ENCODE data around the gene PEX14.

Gene PEX14

DNA sequence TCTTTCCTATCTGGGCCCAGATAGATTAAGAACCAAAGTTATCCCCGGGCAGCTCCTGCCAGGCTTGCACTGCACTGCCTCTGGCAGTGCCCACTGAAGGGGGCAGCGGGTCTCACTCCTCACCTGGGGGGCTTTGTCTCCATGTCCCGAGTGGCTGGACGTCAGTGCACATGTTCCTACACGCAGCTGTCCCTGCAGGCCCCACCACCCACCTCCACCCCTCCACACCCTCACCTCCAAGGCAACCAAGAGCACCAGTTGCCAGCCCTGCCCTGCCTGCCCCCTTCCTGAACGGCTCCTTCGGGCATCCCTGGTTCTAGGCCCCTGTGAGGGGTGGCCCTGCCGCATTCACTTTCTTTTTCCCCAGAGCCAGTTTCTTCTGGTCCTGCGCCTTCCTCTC is 147.2 kb downstream of the PEX14 start:
- DNase-seq: no peak

DNA sequence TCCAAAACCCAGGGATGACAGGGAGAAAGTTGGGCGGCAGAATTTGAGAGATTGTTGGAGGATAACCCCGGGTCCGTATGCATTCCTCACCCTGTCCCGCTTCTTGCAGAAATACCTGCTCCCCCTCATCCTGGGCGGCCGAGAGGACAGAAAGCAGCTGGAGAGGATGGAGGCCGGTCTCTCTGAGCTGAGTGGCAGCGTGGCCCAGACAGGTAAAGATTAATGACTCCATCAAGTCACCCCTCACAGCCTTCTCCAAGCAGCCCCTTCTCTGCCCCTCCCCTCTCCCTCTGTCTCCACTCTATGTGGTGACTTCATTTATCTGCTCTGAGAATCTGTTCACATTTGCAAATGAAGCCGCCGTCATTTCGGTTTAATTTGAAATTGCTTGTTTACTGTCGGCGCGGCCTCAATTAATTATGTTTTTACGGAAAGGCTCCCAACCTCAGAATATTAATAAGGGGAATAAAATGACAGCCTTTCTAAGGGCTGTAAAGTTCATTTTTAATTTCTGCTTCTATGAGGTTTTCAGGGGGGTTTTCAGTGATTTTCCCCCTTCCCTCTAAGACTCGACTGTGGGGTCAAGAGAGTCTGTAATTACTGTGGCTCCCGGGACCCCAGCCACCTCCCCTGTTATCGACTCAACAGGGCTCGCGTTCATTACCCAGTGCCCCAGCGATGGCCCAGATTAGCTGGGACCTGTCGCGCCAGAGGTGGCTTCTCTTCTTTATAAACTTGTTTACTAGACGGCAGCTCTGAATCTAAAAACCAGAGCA is 148.3 kb downstream of the PEX14 start:
- DNase-seq: no peak

DNA sequence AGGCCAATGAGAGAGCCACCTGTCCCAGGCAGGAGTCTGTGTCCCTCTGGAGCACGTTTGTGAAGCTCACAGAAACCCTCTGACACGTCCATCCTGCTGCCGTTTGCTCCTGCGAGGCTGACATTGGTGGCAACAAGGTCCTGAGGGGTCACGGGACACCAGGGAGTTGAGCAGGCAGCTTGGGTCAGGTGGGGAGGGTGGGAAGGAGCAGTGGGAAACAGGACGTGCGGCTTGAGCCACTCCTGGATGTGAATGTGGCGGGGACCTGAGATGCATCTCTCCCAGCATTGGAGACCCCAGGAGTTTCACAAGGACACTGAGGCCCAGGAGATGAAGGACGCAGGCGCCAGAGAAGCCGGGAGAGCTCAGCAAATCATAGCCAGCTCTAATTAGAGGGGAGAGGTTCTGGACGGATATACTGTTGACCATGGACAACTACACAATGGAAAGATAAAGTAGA is 149.0 kb downstream of the PEX14 start:
- DNase-seq: no peak

DNA sequence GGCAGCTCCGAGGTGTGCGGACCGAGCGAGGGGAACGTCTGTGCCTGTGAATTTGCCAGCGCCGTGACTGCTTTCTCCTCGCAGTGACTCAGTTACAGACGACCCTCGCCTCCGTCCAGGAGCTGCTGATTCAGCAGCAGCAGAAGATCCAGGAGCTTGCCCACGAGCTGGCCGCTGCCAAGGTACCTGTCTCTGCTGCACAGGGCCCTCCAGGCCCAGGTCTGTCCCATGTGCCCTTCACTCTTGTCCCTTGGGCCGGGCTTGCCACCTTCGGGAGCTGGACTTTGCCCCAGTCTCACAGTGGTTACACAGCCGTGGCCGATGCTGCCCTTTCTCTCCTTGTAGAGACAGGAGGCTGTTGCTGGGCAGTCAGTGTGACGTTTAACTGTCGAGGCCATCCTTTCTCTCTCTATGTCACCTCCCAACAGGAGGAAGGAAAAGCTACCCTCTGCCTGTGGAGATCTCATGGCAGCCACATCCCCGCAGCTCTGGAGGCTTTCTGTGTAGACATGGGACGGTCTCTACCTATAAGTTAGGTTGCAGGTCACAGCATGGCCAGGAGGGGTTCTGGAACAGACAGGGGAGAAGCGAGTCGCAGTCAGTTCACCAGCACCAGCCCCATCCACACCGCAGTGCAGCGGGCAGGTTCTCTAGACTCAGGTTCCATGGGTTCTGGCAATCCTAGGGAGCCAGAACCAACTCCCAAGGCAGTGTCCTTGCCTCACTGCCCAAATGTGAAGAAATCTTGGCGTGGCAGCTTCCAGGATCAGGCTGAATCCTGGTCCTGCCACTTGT is 149.7 kb downstream of the PEX14 start:
- no peak for DNase-seq

- no peak for DNase-seq
These were observed 150.3 kb downstream of the PEX14 start for GRCh38 chr1:10625076-10625475.

GRCh38 chr1:10625554-10625953 is 150.8 kb downstream of the PEX14 start:
- DNase-seq: no peak

DNA sequence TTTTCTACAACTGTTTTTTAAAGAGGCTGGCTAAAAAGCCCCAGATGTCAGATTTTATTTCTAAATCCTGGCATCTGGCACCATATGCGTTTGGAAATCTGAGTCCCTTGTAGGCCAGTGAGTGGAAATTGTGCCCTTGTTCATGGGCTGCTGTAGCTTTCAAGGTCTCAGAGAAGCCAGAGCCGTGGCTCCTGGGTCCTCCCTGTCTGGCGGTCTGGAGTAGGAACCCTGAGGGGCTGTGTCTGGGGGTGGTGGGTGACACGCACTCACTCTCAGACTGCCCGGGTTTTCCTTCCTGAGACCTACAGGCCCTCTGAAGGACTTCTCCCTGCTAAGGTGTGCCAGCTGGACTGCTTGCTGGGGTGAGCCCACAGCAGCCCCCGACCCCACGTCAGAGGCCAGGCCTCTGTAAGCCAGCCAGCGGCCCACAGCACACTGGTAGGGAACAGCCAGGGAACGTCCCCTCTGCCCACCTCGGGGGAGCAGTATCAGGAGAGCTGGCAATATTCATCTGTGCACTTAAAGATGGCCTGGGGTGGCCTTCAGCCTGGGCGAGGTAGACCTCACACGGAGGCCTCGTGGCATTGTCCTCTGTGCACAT is 151.5 kb downstream of the PEX14 start:
- no peak for DNase-seq

DNA sequence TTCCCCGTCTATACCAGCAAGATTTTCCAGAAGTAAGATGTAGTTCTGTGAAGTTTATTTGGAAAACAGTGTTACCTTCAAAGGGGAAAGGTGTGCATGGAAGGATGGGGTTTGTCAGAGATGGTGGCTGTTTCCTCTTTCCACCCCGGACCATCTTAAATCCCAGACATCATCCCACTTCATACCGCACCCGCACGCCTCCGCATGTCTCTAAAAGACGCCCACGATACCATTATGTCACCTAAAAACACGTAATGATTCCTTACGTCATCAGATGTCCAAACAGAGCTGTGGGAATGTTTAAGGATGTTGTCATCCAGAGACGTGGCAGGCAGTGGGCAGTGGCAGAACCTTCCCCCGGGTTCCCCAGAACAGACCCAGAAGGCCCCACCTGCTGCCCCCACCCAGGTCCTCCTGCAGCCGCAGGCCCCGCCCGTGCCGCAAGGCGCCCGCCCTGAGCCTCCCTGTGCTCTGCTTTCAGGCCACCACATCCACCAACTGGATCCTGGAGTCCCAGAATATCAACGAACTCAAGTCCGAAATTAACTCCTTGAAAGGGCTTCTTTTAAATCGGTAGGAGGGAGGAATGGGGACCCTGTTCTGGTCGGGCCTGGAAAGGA is 152.2 kb downstream of the PEX14 start:
- no peak for DNase-seq

- no peak for DNase-seq
These were observed 153.9 kb downstream of the PEX14 start for GRCh38 chr1:10628685-10629084.

GRCh38 chr1:10629091-10629815 is 154.5 kb downstream of the PEX14 start:
- DNase-seq: no peak

DNA sequence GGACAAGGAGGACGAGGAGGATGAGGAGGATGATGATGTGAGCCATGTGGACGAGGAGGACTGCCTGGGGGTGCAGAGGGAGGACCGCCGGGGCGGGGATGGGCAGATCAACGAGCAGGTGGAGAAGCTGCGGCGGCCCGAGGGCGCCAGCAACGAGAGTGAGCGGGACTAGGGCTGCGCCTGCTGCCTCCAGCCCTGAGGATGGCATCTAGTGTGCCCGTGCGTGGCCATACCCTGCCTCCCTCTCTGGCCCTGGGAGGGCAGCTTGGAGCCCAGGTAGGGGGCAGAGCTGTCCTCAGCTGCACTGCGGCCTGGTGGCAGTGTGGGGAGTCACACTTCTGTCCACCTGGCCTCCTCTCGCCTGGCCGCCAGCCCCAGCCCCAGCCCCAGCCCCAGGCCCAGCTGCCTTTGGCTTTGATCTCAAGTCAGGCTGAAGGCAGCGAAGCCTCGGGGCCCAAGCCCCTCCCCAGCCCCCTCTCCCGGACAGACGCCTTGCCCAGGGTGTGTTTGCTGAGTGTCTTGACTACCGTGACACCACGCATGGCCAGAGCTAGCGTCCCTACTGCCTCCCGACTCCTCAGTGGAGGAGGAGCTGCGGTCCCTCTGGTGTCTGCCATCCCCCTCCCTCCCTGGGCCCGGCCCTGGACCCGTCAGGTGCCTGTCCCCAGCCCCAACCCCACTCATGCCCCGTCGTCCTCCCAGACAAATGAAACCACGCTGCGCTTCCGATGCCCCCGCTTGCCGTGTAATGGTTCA is 155.2 kb downstream of the PEX14 start:
- DNase-seq: no peak

GRCh38 chr1:10630661-10631120 is 155.9 kb downstream of the PEX14 start:
- no peak for DNase-seq

DNA sequence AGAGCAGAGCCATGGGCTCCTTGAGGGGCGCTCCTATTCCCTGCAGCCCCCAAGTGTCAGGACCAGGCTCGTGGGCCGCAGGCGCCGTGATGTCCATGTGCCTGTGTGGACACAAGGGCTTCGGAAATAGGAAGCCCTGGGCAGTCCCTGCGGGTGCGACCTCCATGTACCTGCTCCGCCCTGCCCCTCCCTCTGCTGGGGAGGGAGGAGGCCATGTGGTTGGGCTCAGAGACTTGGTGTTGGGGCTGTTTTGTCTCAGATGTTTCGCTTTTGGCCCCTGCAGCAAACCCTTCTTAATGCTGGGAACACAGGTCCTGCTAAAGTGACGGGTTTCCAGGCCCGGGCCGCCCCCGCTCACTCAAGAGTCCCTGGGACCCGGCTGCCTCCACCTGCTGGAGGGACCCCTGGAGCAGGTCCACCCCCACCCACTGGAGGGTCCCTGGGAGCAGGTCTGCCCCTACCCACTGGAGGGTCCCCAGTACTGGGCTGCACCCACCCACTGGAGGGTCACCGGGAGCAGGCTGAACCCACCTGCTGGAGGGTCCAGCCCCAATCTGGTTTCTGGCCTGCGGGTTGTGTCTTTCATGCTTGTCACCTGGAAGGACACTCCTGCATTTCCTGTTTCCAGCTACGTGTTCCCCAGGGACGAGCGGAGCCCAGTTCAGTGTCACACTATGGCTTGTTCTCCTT is 156.5 kb downstream of the PEX14 start:
- no peak for DNase-seq

DNA sequence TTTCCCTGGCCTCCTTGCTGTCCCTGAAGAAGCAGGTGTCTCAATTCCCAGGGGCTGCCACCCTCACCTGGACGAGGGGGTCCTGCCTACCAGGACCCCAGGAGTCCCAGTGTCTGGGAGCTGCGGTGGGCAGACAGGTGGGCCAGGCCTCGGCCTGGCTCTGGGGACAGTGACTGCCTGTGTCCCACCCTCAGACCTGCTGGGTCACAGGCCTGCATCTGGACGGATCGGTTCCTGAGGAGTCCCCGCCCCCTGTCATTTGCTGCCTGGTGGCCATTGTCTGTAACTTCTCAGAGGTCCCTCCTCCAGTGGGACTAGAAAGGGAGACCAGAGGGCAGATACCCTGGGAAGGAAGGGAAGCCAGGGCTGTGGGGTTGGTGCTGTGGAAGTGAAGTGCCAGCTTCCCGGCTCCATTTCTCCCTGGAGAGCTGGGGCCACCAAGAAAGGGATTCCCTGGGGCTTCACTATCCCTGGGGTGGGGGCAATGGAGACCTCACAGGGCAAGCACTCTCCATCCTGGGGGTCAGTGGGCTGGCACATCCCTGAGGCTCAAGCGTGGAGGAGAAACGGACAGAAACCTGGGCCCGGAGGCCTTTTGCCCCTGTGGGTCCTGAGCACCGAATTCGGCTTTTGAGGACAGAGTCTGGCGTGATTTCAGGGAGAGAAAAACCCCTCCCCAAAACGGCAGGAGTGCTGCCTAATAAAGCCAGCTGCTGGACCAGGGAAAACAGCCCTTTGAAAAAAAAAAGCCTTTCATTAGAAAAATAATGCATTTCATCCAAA is 157.3 kb downstream of the PEX14 start:
- no peak for DNase-seq

- no peak for DNase-seq
These were observed 157.9 kb downstream of the PEX14 start for GRCh38 chr1:10632691-10633090.

- DNase-seq: no peak
These were observed 158.7 kb downstream of the PEX14 start for GRCh38 chr1:10633416-10633815.

GRCh38 chr1:10634075-10634427 is 159.3 kb downstream of the PEX14 start:
- DNase-seq: no peak

GRCh38 chr1:10634428-10635084 is 159.8 kb downstream of the PEX14 start:
- no peak for DNase-seq

- no peak for DNase-seq
These were observed 160.5 kb downstream of the PEX14 start for GRCh38 chr1:10635085-10635896.
